GM12878 (cell line): ENCODE data around the gene ABL1. TPM values are rescaled to one million over a fixed set of nuclear protein-coding genes. Genes with fewer than 3 reads are reported as not detected.

Experiments
- ATAC-seq: fragments of 200-7000 bp; cut with Tn5 transposase; 3 replicates; pipeline ENCODE4 v1.9.1; 2020; ENCODE audit warnings: mild to moderate bottlenecking, moderate library complexity
- BruUV-seq: library from RNA; stranded (reverse); fragments of 400-500 nt; replicated peaks from 2 replicates; lab custom pipeline; 2021; lab: Mats Ljungman, UMichigan
- CTCF ChIA-PET: fragments of 300-600 bp; sonication (Branson Sonifier 250); formaldehyde crosslinking; extraction: SDS; loops from one replicate; lab custom pipeline; 2021; ENCODE audit warnings: inconsistent platforms; lab: Yijun Ruan, JAX
- POLR2A ChIA-PET: fragments of 350-600 bp; formaldehyde crosslinking; extraction: SDS; loops from one replicate; lab custom pipeline; 2021; ENCODE audit warnings: inconsistent platforms; lab: Charles Lee
- RAD21 ChIA-PET: fragments of 300-600 bp; sonication (Branson Sonifier 250); formaldehyde crosslinking; loops from one replicate; lab custom pipeline; 2023; ENCODE audit warnings: antibody characterized with exemption; ENCODE audit not compliant: unreplicated experiment; lab: Charles Lee
- SMC1A ChIA-PET: fragments of 300-600 bp; sonication (Branson Sonifier 250); formaldehyde crosslinking; loops from one replicate; lab custom pipeline; 2023; ENCODE audit not compliant: unreplicated experiment, uncharacterized antibody; lab: Charles Lee
- DNase-seq: peaks from one replicate; pipeline ENCODE4 v3.0.0-alpha.2; 2011; ENCODE audit warnings: low read depth, low spot score
- FAIRE-seq: peaks from 3 replicates; lab custom pipeline; 2011; peaks lifted over from hg19 to GRCh38; lab: Jason Lieb, UNC
- H2AFZ ChIP-seq: 2 replicates; pipeline ENCODE4 v1.6.0; 2011; ENCODE audit warnings: low read depth, low read length, control low read depth; ENCODE audit not compliant: control insufficient read depth
- H3K27ac ChIP-seq: 2 replicates; pipeline ENCODE4 v1.5.1; 2011; ENCODE audit warnings: control low read depth; ENCODE audit not compliant: control insufficient read depth, insufficient read depth
- H3K27me3 ChIP-seq, 2 experiments: replicated peaks in 1 of 2; 2 replicates each; pipeline versions ENCODE4 v1.6.0 to v1.6.1; 2011; ENCODE audit warnings: low read length in 1 of 2; ENCODE audit not compliant: control insufficient read depth in 2 of 2, insufficient read depth in 2 of 2
- H3K36me3 ChIP-seq, 2 experiments: 2 replicates each; pipeline ENCODE4 v1.5.1; 2011; ENCODE audit warnings: low read length in 1 of 2; ENCODE audit not compliant: control insufficient read depth in 2 of 2, insufficient read depth in 2 of 2
- H3K4me1 ChIP-seq: 2 replicates; pipeline ENCODE4 v1.6.1; 2011; ENCODE audit warnings: mild to moderate bottlenecking, low read length, moderate library complexity, mixed read lengths; ENCODE audit not compliant: control insufficient read depth, insufficient read depth
- H3K4me2 ChIP-seq: 2 replicates; pipeline ENCODE4 v1.6.0; 2011; ENCODE audit warnings: control low read depth; ENCODE audit not compliant: control insufficient read depth, insufficient read depth
- H3K4me3 ChIP-seq: fragments of 200-600 bp; sonication (generic); 2 replicates; pipeline ENCODE4 v1.5.1; 2016
- H3K79me2 ChIP-seq: 2 replicates; pipeline ENCODE4 v1.6.0; 2011; ENCODE audit warnings: low read length; ENCODE audit not compliant: control insufficient read depth, insufficient read depth
- H3K9ac ChIP-seq: 2 replicates; pipeline ENCODE4 v1.8.0; 2011; ENCODE audit warnings: low read length, control low read depth, mixed read lengths; ENCODE audit not compliant: control insufficient read depth, insufficient read depth
- H3K9me3 ChIP-seq: replicated peaks from 3 replicates; pipeline ENCODE4 v1.5.1; 2011; ENCODE audit warnings: mild to moderate bottlenecking, low read length; ENCODE audit not compliant: control insufficient read depth, insufficient read depth
- H4K20me1 ChIP-seq: 2 replicates; pipeline ENCODE4 v1.6.0; 2011; ENCODE audit not compliant: control insufficient read depth, insufficient read depth
- E2F8 ChIP-seq: fragments of 450-650 bp; IDR thresholded peaks from 2 replicates; pipeline ENCODE4 v1.6.1; 2018; ENCODE audit warnings: mild to moderate bottlenecking, low read depth, moderate library complexity; ENCODE audit not compliant: partially characterized antibody
- IRF4 ChIP-seq: IDR thresholded peaks from 2 replicates; pipeline ENCODE4 v1.6.1; 2011; ENCODE audit warnings: low read depth, low read length
- PML ChIP-seq: IDR thresholded peaks from 2 replicates; pipeline ENCODE4 v1.6.1; 2012; ENCODE audit warnings: low read length, inconsistent platforms
- SMARCA5 ChIP-seq: fragments of 450-650 bp; IDR thresholded peaks from 2 replicates; pipeline ENCODE4 v1.6.1; 2017; ENCODE audit warnings: mild to moderate bottlenecking
- TAF1 ChIP-seq: IDR thresholded peaks from 2 replicates; pipeline ENCODE4 v1.6.1; 2011; ENCODE audit warnings: mild to moderate bottlenecking, low read depth, low read length, borderline replicate concordance
- USF1 ChIP-seq: IDR thresholded peaks from 2 replicates; pipeline ENCODE4 v1.6.1; 2011; ENCODE audit warnings: borderline replicate concordance, low read depth, mild to moderate bottlenecking, moderate library complexity, mixed read lengths, low read length; ENCODE audit not compliant: insufficient read depth; ENCODE audit errors: extremely low read length
- ZNF622 ChIP-seq: fragments of 450-650 bp; IDR thresholded peaks from 2 replicates; pipeline ENCODE4 v1.6.1; 2017; ENCODE audit warnings: mild to moderate bottlenecking, inconsistent platforms
- WGBS: methylation state at CpG from one replicate; pipeline ENCODE4 v1.1.6; 2016; ENCODE audit warnings: low lambda C conversion rate; ENCODE audit not compliant: insufficient replicate concordance, insufficient coverage; ENCODE audit errors: missing lambda C conversion rate; 5-methylcytosine and 5-hydroxymethylcytosine counted together
- in situ Hi-C: fragments of 300-500 bp; cut with MboI; formaldehyde crosslinking; loops from 9 replicates; pipeline ENCODE4 v1.14.3; 2018; ENCODE audit warnings: mixed read lengths
- intact Hi-C: fragments of 100-400 bp; cut with micrococcal nuclease; formaldehyde crosslinking; loops from one replicate; pipeline ENCODE4 v1.14.2; 2022; ENCODE audit not compliant: unreplicated experiment
- polyA plus RNA-seq, 11 experiments: library from polyadenylated mRNA; depleted of rRNA in 4 of 11; unstranded in 6 of 11; stranded (reverse) in 5 of 11; fragments of >200 nt; fragmentation: Nextera tagmentation in 4 of 11; fragmentation: Illumina TruSeq in 1 of 11; extraction: Ambion mirVana in 4 of 11; extraction: Trizol in 1 of 11; gene quantifications; 1 replicate in 1 of 11; 2 replicates in 10 of 11; pipeline versions ENCODE4 v1.2.1 to v1.2.3, GENCODE V29; 2011 to 2016; ENCODE audit warnings: inconsistent platforms in 2 of 11, missing spikeins in 2 of 11, low read depth in 1 of 11
- total RNA-seq, 4 experiments: library from RNA; depleted of rRNA in 3 of 4; stranded (reverse); fragments of >200 nt in 3 of 4; fragmentation: Illumina TruSeq in 1 of 4; extraction: Trizol in 1 of 4; gene quantifications; 2 replicates each; pipeline versions ENCODE4 v1.2.1 to v1.2.3, GENCODE V29; 2013 to 2021

Gene ABL1
- total and polyA plus RNA-seq, 10 of the 15 experiments (the other 5 are each of a cell fraction or from before 2014, with no cell fraction given), result 0.79 to 51.5 (median 16.3) TPM

DNA sequence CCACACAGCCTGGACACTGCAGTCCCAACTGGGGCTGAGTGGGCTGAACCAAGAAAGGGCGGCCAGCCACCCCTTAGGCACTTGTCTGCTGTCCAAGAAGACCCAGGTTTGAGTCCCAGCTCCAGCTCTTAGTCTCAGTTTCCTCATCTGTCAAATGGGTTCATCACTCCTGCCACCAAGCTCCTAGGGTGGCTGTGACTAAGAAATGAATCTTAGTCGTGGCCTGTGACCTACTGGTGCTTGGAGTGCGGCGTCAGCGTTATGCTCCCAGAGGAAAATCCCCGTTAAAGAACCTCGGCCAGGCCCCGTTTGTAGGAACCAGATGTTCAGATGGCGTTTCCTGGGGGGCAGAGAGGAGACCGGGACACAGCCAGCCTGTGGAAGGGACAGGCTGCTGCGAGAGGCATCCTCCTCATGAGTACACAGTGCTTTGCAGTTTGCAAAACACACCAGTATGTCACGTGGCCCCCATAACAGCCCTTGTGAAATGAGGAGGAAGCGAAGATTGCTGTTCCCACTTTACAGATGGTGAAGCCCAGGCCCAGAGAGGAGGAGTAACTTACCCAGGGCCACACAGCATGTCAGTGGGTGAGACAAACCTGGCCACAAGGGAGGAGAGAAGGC, 100.7 kb downstream of the ABL1 start:
- no peaks in the 10 kb centered on the region for H3K79me2 ChIP-seq
- no peaks in the 10 kb centered on the region for H3K9me3 ChIP-seq
- RAD21 ChIA-PET, result interaction anchor here (2.2 kb wide), 1 partner anchor 66 kb away, joined by 7 read pairs; no protein-coding TSS in a partner anchor
- BruUV-seq, result no TSS peak
- H2AFZ ChIP-seq, result no peak overlapping the region
- H3K9ac ChIP-seq, result no peak overlapping the region
- no peaks in the 10 kb centered on the region for H3K36me3 ChIP-seq
- peak; percentile 25 for TF ChIP-seq USF1
- TF ChIP-seq TAF1, result no peak
- TF ChIP-seq SMARCA5, result 0 out of 2 replicates have a peak, but pooled peaks have one; percentile 45
- TF ChIP-seq ZNF622, result no peak
- no peak for TF ChIP-seq PML
- no peak for TF ChIP-seq E2F8
- TF ChIP-seq IRF4, result no peak
- in situ Hi-C loops, result no loop called here
- peaks cover 9% of the 10 kb centered on the region for H4K20me1 ChIP-seq
- intact Hi-C loops, result loop anchor here (10.0 kb wide), 1 partner anchor 109 kb away; no protein-coding TSS in a partner anchor
- ATAC-seq, result no peak
- H3K4me1 ChIP-seq, result peaks cover 19% of the 10 kb centered on the region
- H3K4me2 ChIP-seq, result no peak overlapping the region
- POLR2A ChIA-PET, result interaction anchor here (0.6 kb wide), 1 partner anchor 117 kb away, joined by 6 read pairs; no protein-coding TSS in a partner anchor
- DNase-seq, result no peak
- no peak overlapping the region for H3K4me3 ChIP-seq
- SMC1A ChIA-PET, result interaction anchor here (1.0 to 3.0 kb wide), 5 partner anchors 8 to 71 kb away, joined by 4 to 13 read pairs (median 6); no protein-coding TSS in a partner anchor
- CTCF ChIA-PET, result interaction anchor here (0.8 to 7.8 kb wide), 6 partner anchors 9 to 235 kb away, joined by 3 to 89 read pairs (median 4); no protein-coding TSS in a partner anchor
- no peak overlapping the region for H3K27ac ChIP-seq
- peaks cover 6 to 25% of the 10 kb centered on the region in 2 experiments for H3K27me3 ChIP-seq
- WGBS, result 45% methylated on average over 12 of the region's 13 CpGs
- FAIRE-seq, result no peak
